PC-3 (cell line): ENCODE data around the gene USP11.

ENCODE experiments used
- CTCF ChIP-seq: fragments of 300-600 bp; sonication (generic); conservative IDR thresholded peaks from 2 replicates; pipeline ENCODE4 v1.5.1; 2017; ENCODE audit warnings: antibody characterized with exemption, low read depth, mild to moderate bottlenecking, low read length
- EZH2phosphoT487 ChIP-seq: fragments of 300-600 bp; sonication (generic); IDR thresholded peaks from 2 replicates; pipeline ENCODE4 v1.6.1; 2018; ENCODE audit warnings: mild to moderate bottlenecking, antibody characterized with exemption, low read length, borderline replicate concordance

- TF ChIP-seq CTCF: no peak
- no peak for TF ChIP-seq EZH2phosphoT487
Measured at GRCh38 chrX:47212381-47213293, 20.2 kb upstream of the USP11 start.
